Aorta (tissue), 5 donors: Measurements from ENCODE around the gene ZNF292. TPM values are rescaled to one million over a fixed set of nuclear protein-coding genes. Genes with fewer than 3 reads are reported as not detected.

Experiments
- ATAC-seq: fragments of 200-7000 bp; cut with Tn5 transposase; one replicate; pipeline ENCODE4 v1.9.1; 2022; ENCODE audit warnings: moderate library complexity; ENCODE audit not compliant: low FRiP score
- DNase-seq, 2 donors: peaks; one replicate each; pipeline ENCODE4 v3.0.0-alpha.2; 2020
- H3K27ac ChIP-seq, 2 donors: one replicate each; pipeline ENCODE4 v1.5.1; 2013; ENCODE audit warnings: low read length in 2 of 2, mild to moderate bottlenecking in 2 of 2, moderate library complexity in 2 of 2, control low read depth in 1 of 2, inconsistent platforms in 1 of 2, low read depth in 1 of 2
- H3K27me3 ChIP-seq, 2 donors: one replicate each; pipeline ENCODE4 v1.6.1; 2013; ENCODE audit warnings: control low read depth in 1 of 2, low read length in 1 of 2, mild to moderate bottlenecking in 1 of 2, moderate library complexity in 1 of 2; ENCODE audit not compliant: insufficient read depth in 2 of 2, control insufficient read depth in 1 of 2
- H3K36me3 ChIP-seq, 2 donors: one replicate each; pipeline ENCODE4 v1.6.1; 2013; ENCODE audit warnings: control low read depth in 1 of 2, low read length in 1 of 2, mild to moderate bottlenecking in 1 of 2; ENCODE audit not compliant: insufficient read depth in 2 of 2, control insufficient read depth in 1 of 2
- H3K4me1 ChIP-seq, 2 donors: one replicate each; pipeline ENCODE4 v1.6.1; 2013; ENCODE audit warnings: low read length in 2 of 2, control low read depth in 1 of 2, mild to moderate bottlenecking in 1 of 2, moderate library complexity in 1 of 2; ENCODE audit not compliant: insufficient read depth in 2 of 2, control insufficient read depth in 1 of 2
- H3K4me3 ChIP-seq, 2 donors: one replicate each; pipeline ENCODE4 v1.5.1; 2013; ENCODE audit warnings: low read length in 2 of 2, control low read depth in 1 of 2, mild to moderate bottlenecking in 1 of 2
- H3K9me3 ChIP-seq: one replicate; pipeline ENCODE4 v1.6.1; 2013; ENCODE audit warnings: mild to moderate bottlenecking, low read length; ENCODE audit not compliant: control insufficient read depth
- WGBS, 2 donors: extraction: QIAGEN DNeasy Blood & Tissue Kit; methylation state at CpG; one replicate each; pipeline ENCODE4 v1.1.7; 2013; 5-methylcytosine and 5-hydroxymethylcytosine counted together
- intact Hi-C, 2 donors: fragments of 100-400 bp; cut with DNase I; formaldehyde crosslinking; loops; one replicate each; pipeline versions ENCODE4 v1.14.2 to v1.15.0; 2022
- long read RNA-seq, 2 donors: library from polyadenylated mRNA; unstranded; transcript quantifications; one replicate each; pipeline ENCODE4 v2.0.0, GENCODE V29; 2020 to 2021
- polyA plus RNA-seq, 2 donors: library from polyadenylated mRNA; stranded (reverse); fragments of 200-250 nt; gene quantifications; one replicate each; pipeline ENCODE4 v1.2.3, GENCODE V29; 2013
- total RNA-seq, 2 donors: library from RNA; stranded (reverse); fragmentation: NEBNext Ultra II Directional; extraction: Animal tissue kit (Norgen Biotek cat#: 25700); gene quantifications; one replicate each; pipeline ENCODE4 v1.2.1, GENCODE V29; 2021
- donor health status: healthy with polysubstance abuse.
- donor health status: Bipolar disorder and iron deficiency.
- donor health status: DM: no; HTN: no; CAD: no.
- donor health status: DM: no; HTN: no; CAD: no.
- donor health status: DM: yes; HTN: yes; CAD: no.

The ZNF292 gene
- total RNA-seq: 10 to 100 TPM; 57.9 to 71.6 TPM
- 1 to 10 TPM; 3.4 to 7.6 TPM for polyA plus RNA-seq
- long read RNA-seq, donor 1, full-length matches to known transcripts: 6 of 28 reads
- long read RNA-seq, donor 1, partial matches to known transcripts: 3 of 28 reads
- long read RNA-seq, donor 1, other reads (novel, unspliced or antisense): 19 of 28 reads
- long read RNA-seq, donor 2, full-length matches to known transcripts: 4 of 45 reads
- long read RNA-seq, donor 2, partial matches to known transcripts: 4 of 45 reads
- long read RNA-seq, donor 2, other reads (novel, unspliced or antisense): 37 of 45 reads

DNA sequence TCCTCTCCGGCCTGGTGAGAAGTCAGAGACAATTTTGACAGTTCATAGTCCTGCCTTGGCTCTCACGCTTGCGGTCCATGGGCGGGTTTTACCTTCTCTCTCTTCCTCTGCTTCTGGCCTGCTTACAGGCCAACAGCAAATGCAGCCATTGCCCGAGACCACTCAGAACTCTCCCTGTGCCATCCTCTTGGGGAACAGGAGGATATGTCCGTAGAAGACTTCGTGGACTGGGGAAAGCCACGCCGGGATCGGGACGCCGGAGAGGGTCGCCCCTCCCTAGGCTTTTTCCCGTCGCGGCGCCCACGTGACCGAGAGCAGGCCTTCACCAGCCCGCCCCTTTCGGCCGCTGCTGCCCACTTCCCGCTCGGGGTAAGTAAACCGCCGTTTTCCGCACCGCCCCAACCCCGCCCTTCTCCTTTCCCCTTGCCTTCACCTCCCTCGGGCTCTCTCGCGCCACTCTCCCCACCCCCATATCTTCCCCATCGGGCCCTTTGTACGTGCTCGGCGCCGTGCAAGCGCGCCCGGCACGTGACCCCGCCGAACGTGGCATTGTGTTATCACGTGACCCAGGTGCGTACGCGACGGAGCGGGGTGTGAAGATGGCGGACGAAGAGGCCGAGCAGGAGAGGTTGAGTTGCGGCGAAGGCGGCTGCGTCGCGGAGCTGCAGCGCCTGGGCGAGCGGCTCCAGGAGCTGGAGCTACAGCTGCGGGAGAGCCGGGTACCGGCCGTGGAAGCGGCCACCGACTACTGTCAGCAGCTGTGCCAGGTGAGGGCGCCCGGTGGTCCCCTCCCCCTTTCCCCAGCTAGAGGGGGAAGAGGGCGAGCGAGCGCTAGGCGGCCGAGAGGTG, at the start of gene ZNF292:
ZNF292 (plus strand) TSS at position 573 of the 849 bp plus-strand sequence; CDS start at position 600, 27 bp downstream.
- Histone ChIP-seq H3K27ac (peak within 1 kb of the TSS; percentile 62 to 85), H3K4me1 (peaks cover 0 to 3% of the 10 kb centered on the region in 2 donors)
- intact Hi-C loops: loop anchor here (1.0 to 10.0 kb wide), 5 partner anchors 16 to 320 kb away; partner anchors contain the start of genes SMIM8 (in 2 of the 2), GJB7 (in 1 of the 2) and SLC35A1 (in 1 of the 2)

GRCh38 chr6:87105823-87106222, 49.5 kb upstream of the ZNF292 start:
- DNase-seq: no peak
- no peak overlapping the region for H3K4me3 ChIP-seq
- no peak overlapping the region for H3K27ac ChIP-seq
- no peaks in the 10 kb centered on the region for H3K9me3 ChIP-seq
- no peak for ATAC-seq
- intact Hi-C loops: no loop called here
- no peaks in the 10 kb centered on the region for H3K27me3 ChIP-seq
- H3K4me1 ChIP-seq: no peaks in the 10 kb centered on the region
- H3K36me3 ChIP-seq: no peaks in the 10 kb centered on the region

More for the DNA sequence above, at the start of gene ZNF292:
- WGBS, 2 donors: 0% methylated on average over 61 to 75 of the region's 75 CpGs
- peak; percentile 98 for DNase-seq
- peak; percentile 95 for ATAC-seq
- H3K27me3 ChIP-seq: no peaks in the 10 kb centered on the region
- no peaks in the 10 kb centered on the region for H3K36me3 ChIP-seq
- no peaks in the 10 kb centered on the region for H3K9me3 ChIP-seq
- peak within 1 kb of the TSS; percentile 54 to 71 for H3K4me3 ChIP-seq

DNA sequence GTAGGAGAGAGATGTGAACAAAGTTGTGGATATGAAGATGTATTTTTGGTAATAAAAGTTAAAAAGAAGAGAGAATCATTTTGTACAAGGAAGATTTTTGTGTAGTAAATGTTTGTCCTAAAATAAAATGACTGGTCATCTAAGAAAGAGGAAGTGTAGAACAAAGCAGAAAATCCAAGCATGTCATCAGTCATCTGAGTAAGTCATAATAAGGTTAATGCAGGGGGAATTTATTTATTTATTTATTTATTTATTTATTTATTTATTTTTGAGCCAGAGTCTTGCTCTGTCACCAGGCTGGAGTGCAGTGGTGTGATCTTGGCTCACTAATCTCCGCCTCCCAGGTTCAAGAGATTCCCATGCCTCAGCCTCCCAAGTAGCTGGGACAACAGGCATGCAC, 44.7 kb upstream of the ZNF292 start:
- no peaks in the 10 kb centered on the region for H3K27me3 ChIP-seq
- H3K9me3 ChIP-seq: no peaks in the 10 kb centered on the region
- no peak overlapping the region for H3K4me3 ChIP-seq
- no peak for ATAC-seq
- 95 to 96% methylated on average over 1 of the region's 1 CpG for WGBS, 2 donors
- no peaks in the 10 kb centered on the region for H3K4me1 ChIP-seq
- DNase-seq: no peak
- intact Hi-C loops: no loop called here
- H3K36me3 ChIP-seq: no peaks in the 10 kb centered on the region
- H3K27ac ChIP-seq: no peak overlapping the region

GRCh38 chr6:87115402-87116135, 39.8 kb upstream of the ZNF292 start:
- intact Hi-C loops: no loop called here
- no peak overlapping the region for H3K27ac ChIP-seq
- DNase-seq (no peak), ATAC-seq (no peak)
- H3K9me3 ChIP-seq: no peaks in the 10 kb centered on the region
- no peaks in the 10 kb centered on the region for H3K36me3 ChIP-seq
- H3K4me1 ChIP-seq: no peaks in the 10 kb centered on the region
- no peak overlapping the region for H3K4me3 ChIP-seq
- H3K27me3 ChIP-seq: no peaks in the 10 kb centered on the region
- 65 to 71% methylated on average over 2 of the region's 2 CpGs for whole genome bisulfite sequencing, 2 donors

DNA sequence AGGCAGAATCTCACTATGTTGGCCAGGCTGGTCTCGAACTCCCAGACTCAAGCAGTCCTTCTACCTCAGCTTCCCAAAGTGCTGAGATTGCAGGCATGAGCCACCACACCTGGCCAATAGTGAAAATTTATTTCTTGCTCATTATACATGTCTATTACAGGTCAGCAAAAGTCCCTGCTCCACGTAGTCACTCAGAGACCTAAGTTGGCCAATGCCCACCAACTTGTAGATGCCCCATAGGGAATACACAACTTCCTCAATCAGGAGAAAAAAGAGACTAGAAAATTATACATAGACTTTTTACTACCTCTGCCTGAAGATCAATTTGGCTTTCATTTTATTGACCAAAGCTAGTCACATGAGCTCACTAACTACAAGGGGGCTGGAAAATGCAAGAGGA, 38.4 kb upstream of the ZNF292 start:
- intact Hi-C loops: no loop called here
- Histone ChIP-seq H3K9me3 (no peaks in the 10 kb centered on the region), H3K27me3 (no peaks in the 10 kb centered on the region), H3K4me3 (no peak overlapping the region), H3K36me3 (no peaks in the 10 kb centered on the region), H3K4me1 (no peaks in the 10 kb centered on the region), H3K27ac (no peak overlapping the region)
- ATAC-seq: no peak
- no peak for DNase-seq
- WGBS, 2 donors: 82 to 90% methylated on average over 2 of the region's 2 CpGs

- intact Hi-C loops: no loop called here
- Histone ChIP-seq H3K9me3 (peaks cover 1% of the 10 kb centered on the region), H3K27me3 (no peaks in the 10 kb centered on the region), H3K27ac (no peak overlapping the region), H3K4me1 (no peaks in the 10 kb centered on the region), H3K4me3 (no peak overlapping the region), H3K36me3 (no peaks in the 10 kb centered on the region)
- DNase-seq (no peak), ATAC-seq (no peak)
- WGBS, 2 donors: 72 to 79% methylated on average over 4 of the region's 4 CpGs
These were observed 37.3 kb upstream of the ZNF292 start for GRCh38 chr6:87118054-87118453.

GRCh38 chr6:87122477-87122876, 32.9 kb upstream of the ZNF292 start:
- Histone ChIP-seq H3K9me3 (peaks cover 1% of the 10 kb centered on the region), H3K36me3 (no peaks in the 10 kb centered on the region), H3K4me1 (no peaks in the 10 kb centered on the region), H3K27me3 (no peaks in the 10 kb centered on the region), H3K27ac (no peak overlapping the region), H3K4me3 (no peak overlapping the region)
- intact Hi-C loops: no loop called here
- no peak for DNase-seq
- no peak for ATAC-seq
- WGBS, 2 donors: 32 to 38% methylated on average over 47 to 51 of the region's 51 CpGs

- H3K36me3 ChIP-seq: no peaks in the 10 kb centered on the region
- intact Hi-C loops: no loop called here
- H3K27ac ChIP-seq: no peak overlapping the region
- 93 to 94% methylated on average over 5 of the region's 5 CpGs for WGBS, 2 donors
- no peak for DNase-seq
- ATAC-seq: no peak
- peaks cover 1% of the 10 kb centered on the region for H3K9me3 ChIP-seq
- H3K4me1 ChIP-seq: no peaks in the 10 kb centered on the region
- H3K4me3 ChIP-seq: no peak overlapping the region
- no peaks in the 10 kb centered on the region for H3K27me3 ChIP-seq
These were observed 31.3 kb upstream of the ZNF292 start for GRCh38 chr6:87124074-87124473.
